Measurements from ENCODE around the gene BEND6. TPM values are rescaled to one million over a fixed set of nuclear protein-coding genes. Genes with fewer than 3 reads are reported as not detected.
"Not testable (repeated sequence)": the region's sequence is repeated elsewhere in the genome, so short reads cannot be mapped to it uniquely, and the experiment has no call there.

The BEND6 gene
- total RNA-seq, 1 experiment from 2014 or later, result 1.8 TPM

DNA sequence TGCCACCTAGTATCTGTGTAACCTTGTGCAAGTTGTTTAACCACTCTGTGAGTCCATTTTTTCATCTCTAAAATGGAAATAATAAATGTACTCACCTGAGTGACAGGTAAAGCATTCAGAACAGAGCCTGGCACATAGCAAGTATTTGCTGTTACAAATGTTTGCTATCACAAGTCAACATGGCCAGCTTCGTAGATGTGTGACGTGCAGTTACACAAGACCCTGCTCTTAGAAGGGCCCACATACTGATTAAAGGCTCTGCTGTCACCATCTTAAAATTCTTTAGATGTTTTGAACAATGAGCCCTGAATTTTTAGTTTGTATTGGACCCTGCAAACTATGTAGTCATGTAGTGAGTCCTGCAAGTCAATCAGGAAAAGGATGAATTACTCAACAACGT is 51.2 kb downstream of the BEND6 start:
- Mint-ChIP-seq H3K9me3 (ENCODE audit: low read depth, unreplicated experiment) (no peaks in the 10 kb centered on the region), H3K27ac (ENCODE audit: unreplicated experiment) (no peak overlapping the region), H3K36me3 (ENCODE audit: insufficient read depth, unreplicated experiment) (no peaks in the 10 kb centered on the region), H3K27me3 (ENCODE audit: unreplicated experiment) (no peaks in the 10 kb centered on the region), H3K4me1 (ENCODE audit: low read depth, unreplicated experiment) (no peaks in the 10 kb centered on the region), H3K4me3 (ENCODE audit: low read depth, unreplicated experiment) (no peak overlapping the region)
- CTCF ChIA-PET, result no interaction called here
- TF ChIP-seq, protein P1, sequence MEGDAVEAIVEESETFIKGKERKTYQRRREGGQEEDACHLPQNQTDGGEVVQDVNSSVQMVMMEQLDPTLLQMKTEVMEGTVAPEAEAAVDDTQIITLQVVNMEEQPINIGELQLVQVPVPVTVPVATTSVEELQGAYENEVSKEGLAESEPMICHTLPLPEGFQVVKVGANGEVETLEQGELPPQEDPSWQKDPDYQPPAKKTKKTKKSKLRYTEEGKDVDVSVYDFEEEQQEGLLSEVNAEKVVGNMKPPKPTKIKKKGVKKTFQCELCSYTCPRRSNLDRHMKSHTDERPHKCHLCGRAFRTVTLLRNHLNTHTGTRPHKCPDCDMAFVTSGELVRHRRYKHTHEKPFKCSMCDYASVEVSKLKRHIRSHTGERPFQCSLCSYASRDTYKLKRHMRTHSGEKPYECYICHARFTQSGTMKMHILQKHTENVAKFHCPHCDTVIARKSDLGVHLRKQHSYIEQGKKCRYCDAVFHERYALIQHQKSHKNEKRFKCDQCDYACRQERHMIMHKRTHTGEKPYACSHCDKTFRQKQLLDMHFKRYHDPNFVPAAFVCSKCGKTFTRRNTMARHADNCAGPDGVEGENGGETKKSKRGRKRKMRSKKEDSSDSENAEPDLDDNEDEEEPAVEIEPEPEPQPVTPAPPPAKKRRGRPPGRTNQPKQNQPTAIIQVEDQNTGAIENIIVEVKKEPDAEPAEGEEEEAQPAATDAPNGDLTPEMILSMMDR (IDR thresholded peaks at IDR 0.05; ENCODE audit: unreplicated experiment), result no peak
- intact Hi-C loops (cut with micrococcal nuclease; ENCODE audit: unreplicated experiment), result no loop called here
- no peak for DNase-seq
- BruUV-seq (replicated peaks), result no TSS peak

DNA sequence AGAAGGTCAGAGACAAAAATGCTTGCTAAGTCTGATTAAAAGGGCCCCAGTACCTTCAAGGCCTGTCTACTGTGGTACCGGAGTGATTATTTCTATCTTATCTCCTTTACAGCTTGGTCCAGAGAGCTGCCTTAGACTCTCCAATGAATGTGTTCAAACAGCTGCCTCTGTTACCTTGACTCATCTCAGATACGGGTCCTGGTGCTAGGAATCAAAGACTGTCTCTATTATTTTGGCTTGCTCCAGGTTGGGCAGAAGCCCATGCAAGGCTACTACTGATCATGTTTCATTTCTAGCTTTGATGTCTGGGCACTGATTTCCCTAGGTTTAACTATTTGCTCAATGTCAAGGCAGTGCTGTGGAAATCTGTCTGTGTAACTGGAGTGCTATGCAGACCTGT is 53.2 kb downstream of the BEND6 start:
- H3K4me1 Mint-ChIP-seq (ENCODE audit: low read depth, unreplicated experiment); intact Hi-C loops (cut with micrococcal nuclease; ENCODE audit: unreplicated experiment); CTCF ChIA-PET: not testable (repeated sequence)

DNA sequence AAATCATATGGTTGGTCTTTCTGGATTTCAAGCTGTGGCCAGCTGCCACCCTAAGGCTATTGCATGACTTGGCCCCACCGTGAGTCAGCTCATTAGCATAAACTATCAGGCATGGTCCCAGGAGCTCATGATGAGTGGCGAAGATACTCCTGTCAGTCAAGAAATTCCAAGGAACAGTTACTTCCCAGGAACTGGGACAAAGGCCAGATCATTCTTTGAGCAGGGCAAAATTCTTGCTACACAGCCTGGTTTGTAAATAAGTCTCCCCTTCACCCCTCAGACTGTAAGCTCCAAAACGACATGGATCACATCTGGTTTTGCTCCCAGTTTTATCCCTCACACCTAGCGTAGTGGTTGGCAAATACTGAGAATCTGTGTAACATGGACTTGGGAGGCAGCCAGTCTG is 58.6 kb downstream of the BEND6 start:
- CTCF ChIA-PET, result interaction anchor here (0.6 kb wide), 1 partner anchor 37 kb away, joined by 3 read pairs; no protein-coding TSS in a partner anchor
- no TSS peak for BruUV-seq (replicated peaks)
- intact Hi-C loops (cut with micrococcal nuclease; ENCODE audit: unreplicated experiment), result no loop called here
- Mint-ChIP-seq H3K4me3 (ENCODE audit: low read depth, unreplicated experiment) (no peak overlapping the region), H3K27ac (ENCODE audit: unreplicated experiment) (no peak overlapping the region), H3K27me3 (ENCODE audit: unreplicated experiment) (no peaks in the 10 kb centered on the region), H3K4me1 (ENCODE audit: low read depth, unreplicated experiment) (no peaks in the 10 kb centered on the region), H3K36me3 (ENCODE audit: insufficient read depth, unreplicated experiment) (no peaks in the 10 kb centered on the region), H3K9me3 (ENCODE audit: low read depth, unreplicated experiment) (no peaks in the 10 kb centered on the region)
- TF ChIP-seq, protein P1 (IDR thresholded peaks at IDR 0.05; ENCODE audit: unreplicated experiment), result no peak
- no peak for DNase-seq

More for the DNA sequence above, 53.2 kb downstream of the BEND6 start:
- H3K27me3 Mint-ChIP-seq (ENCODE audit: unreplicated experiment); DNase-seq; H3K36me3 Mint-ChIP-seq (ENCODE audit: insufficient read depth, unreplicated experiment); H3K4me3 Mint-ChIP-seq (ENCODE audit: low read depth, unreplicated experiment); H3K27ac Mint-ChIP-seq (ENCODE audit: unreplicated experiment); BruUV-seq (replicated peaks); H3K9me3 Mint-ChIP-seq (ENCODE audit: low read depth, unreplicated experiment): not testable (repeated sequence)

DNA sequence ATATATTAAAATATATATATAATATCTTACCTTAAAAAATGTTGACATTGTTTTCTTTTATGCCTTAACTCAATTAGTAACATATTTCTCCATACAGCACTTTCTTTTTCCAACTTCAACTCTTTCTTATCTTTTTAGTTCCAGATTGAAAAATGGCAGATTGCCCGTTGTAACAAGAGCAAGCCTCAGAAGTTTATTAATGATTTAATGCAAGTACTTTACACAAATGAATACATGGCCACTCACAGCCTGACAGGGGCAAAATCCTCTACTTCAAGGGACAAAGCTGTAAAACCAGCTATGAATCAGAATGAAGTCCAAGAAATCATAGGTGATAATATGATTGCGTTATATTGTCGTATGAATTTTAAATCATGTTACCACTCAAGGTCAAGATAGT is 62.2 kb downstream of the BEND6 start:
- H3K4me1 Mint-ChIP-seq (ENCODE audit: low read depth, unreplicated experiment), result no peaks in the 10 kb centered on the region
- H3K27ac Mint-ChIP-seq (ENCODE audit: unreplicated experiment), result no peak overlapping the region
- no peaks in the 10 kb centered on the region for H3K9me3 Mint-ChIP-seq (ENCODE audit: low read depth, unreplicated experiment)
- no peak for DNase-seq
- BruUV-seq (replicated peaks), result no TSS peak
- H3K36me3 Mint-ChIP-seq (ENCODE audit: insufficient read depth, unreplicated experiment), result no peaks in the 10 kb centered on the region
- intact Hi-C loops (cut with micrococcal nuclease; ENCODE audit: unreplicated experiment), result no loop called here
- H3K27me3 Mint-ChIP-seq (ENCODE audit: unreplicated experiment), result no peaks in the 10 kb centered on the region
- H3K4me3 Mint-ChIP-seq (ENCODE audit: low read depth, unreplicated experiment), result no peak overlapping the region
- CTCF ChIA-PET, result interaction anchor here (1.0 kb wide), 1 partner anchor 62 kb away, joined by 4 read pairs; the partner anchor contains the start of gene BEND6
- TF ChIP-seq, protein P1 (IDR thresholded peaks at IDR 0.05; ENCODE audit: unreplicated experiment), result no peak

DNA sequence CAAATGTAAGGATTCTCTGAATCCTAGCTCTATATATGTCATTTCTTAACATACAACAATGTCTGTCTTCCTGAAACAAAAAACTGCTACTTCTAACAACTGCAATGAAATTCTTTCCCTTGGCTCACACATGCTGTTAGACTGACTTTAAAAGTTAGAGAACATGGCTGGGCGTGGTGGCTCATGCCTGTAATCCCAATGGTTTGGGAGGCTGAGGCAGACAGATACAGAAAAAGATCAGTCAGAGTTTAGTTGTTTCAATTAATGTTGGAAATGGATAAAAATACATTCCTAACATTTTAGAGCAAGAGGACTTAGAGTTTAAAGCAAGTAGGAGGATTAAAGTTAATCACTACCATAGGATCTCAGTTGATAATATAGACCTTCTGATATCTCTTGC is 62.9 kb downstream of the BEND6 start:
- Mint-ChIP-seq H3K27ac (ENCODE audit: unreplicated experiment) (no peak overlapping the region), H3K4me3 (ENCODE audit: low read depth, unreplicated experiment) (no peak overlapping the region), H3K36me3 (ENCODE audit: insufficient read depth, unreplicated experiment) (no peaks in the 10 kb centered on the region), H3K4me1 (ENCODE audit: low read depth, unreplicated experiment) (no peaks in the 10 kb centered on the region), H3K27me3 (ENCODE audit: unreplicated experiment) (no peaks in the 10 kb centered on the region), H3K9me3 (ENCODE audit: low read depth, unreplicated experiment) (no peaks in the 10 kb centered on the region)
- DNase-seq, result no peak
- TF ChIP-seq, protein P1 (IDR thresholded peaks at IDR 0.05; ENCODE audit: unreplicated experiment), result no peak
- BruUV-seq (replicated peaks), result no TSS peak
- CTCF ChIA-PET, result interaction anchor here (1.0 to 1.5 kb wide), 2 partner anchors 63 to 113 kb away, joined by 4 read pairs; partner anchors contain the start of gene BEND6
- intact Hi-C loops (cut with micrococcal nuclease; ENCODE audit: unreplicated experiment), result no loop called here

Measured in Calu3 (cell line).